ENCODE data around the gene SHC3. TPM values are rescaled to one million over a fixed set of nuclear protein-coding genes. Genes with fewer than 3 reads are reported as not detected.

Gene SHC3
- total and polyA plus RNA-seq, 9 of the 15 experiments (the other 6 are each of a cell fraction or from before 2014, with no cell fraction given) = not detected

DNA sequence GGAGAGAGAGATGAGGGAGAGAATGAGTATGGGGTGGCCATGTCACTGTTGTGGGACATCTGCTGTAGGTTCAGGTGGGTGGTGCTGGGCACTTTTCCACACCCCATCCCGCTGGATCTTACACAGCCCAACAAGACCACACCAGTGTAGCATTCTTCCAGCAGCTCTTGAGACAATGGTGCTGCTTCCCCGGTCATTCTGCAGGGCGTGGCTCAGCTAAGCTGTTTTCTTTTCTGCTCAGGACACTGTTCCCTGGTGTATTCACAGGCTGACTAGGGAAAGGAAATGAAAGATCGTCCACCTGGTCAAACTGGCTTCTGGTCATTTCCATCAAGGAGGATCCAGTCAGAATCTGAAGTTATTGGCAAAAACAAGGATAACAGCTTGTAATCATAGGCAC is 111.8 kb downstream of the SHC3 start (continued):
- TF ChIP-seq PHB2 (IDR thresholded peaks at IDR 0.05; ENCODE audit: low read depth) = no peak
- TF ChIP-seq ZNF133 (CRISPR knock-in tag; IDR thresholded peaks at IDR 0.05) = no peak
- TF ChIP-seq, protein P1, sequence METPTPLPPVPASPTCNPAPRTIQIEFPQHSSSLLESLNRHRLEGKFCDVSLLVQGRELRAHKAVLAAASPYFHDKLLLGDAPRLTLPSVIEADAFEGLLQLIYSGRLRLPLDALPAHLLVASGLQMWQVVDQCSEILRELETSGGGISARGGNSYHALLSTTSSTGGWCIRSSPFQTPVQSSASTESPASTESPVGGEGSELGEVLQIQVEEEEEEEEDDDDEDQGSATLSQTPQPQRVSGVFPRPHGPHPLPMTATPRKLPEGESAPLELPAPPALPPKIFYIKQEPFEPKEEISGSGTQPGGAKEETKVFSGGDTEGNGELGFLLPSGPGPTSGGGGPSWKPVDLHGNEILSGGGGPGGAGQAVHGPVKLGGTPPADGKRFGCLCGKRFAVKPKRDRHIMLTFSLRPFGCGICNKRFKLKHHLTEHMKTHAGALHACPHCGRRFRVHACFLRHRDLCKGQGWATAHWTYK (CRISPR knock-in tag; IDR thresholded peaks at IDR 0.05) = no peak
- TF ChIP-seq MEF2D (tag; conservative IDR thresholded peaks at IDR 0.05; ENCODE audit: low read depth) = no peak
- TF ChIP-seq, protein P2, sequence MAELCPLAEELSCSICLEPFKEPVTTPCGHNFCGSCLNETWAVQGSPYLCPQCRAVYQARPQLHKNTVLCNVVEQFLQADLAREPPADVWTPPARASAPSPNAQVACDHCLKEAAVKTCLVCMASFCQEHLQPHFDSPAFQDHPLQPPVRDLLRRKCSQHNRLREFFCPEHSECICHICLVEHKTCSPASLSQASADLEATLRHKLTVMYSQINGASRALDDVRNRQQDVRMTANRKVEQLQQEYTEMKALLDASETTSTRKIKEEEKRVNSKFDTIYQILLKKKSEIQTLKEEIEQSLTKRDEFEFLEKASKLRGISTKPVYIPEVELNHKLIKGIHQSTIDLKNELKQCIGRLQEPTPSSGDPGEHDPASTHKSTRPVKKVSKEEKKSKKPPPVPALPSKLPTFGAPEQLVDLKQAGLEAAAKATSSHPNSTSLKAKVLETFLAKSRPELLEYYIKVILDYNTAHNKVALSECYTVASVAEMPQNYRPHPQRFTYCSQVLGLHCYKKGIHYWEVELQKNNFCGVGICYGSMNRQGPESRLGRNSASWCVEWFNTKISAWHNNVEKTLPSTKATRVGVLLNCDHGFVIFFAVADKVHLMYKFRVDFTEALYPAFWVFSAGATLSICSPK (IDR thresholded peaks at IDR 0.05; ENCODE audit: borderline replicate concordance) = no peak
- no peak for TF ChIP-seq FIP1L1 (IDR thresholded peaks at IDR 0.05; ENCODE audit: low read depth, low read length, poor library complexity, severe bottlenecking)
- TF ChIP-seq JUNB (CRISPR knock-in tag; conservative IDR thresholded peaks at IDR 0.05) = no peak
- no peak for TF ChIP-seq HNRNPH1 (optimal IDR thresholded peaks at IDR 0.05; ENCODE audit: low read depth, low read length)

DNA sequence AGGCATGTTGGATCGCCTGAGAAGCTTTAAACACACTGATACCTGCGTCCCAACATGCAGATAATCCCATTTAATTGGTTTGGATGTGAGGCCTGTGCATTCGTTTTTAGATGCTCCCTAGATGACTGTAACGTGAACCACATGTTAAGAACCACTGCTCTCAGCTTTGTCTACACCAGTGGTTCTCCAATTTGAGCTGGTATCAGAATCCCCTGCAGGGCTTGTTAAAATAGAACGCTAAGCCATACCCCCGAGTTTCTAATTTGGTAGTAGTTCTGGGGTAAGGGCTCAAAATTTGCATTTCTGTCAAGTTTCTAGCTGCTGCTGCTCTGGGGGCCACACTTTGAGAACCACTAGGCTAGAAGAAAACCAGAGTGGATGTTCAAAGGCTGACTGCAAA is 112.7 kb downstream of the SHC3 start:
- WGBS (ENCODE audit: insufficient coverage, low coverage, missing lambda C conversion rate) = 0% methylated on average over 6 of the region's 6 CpGs
- no peaks in the 10 kb centered on the region for H3K36me3 ChIP-seq (ENCODE audit: control insufficient read depth, insufficient read depth, low read length)
- H3K4me1 ChIP-seq (replicated peaks in 1 of 2; ENCODE audit: control insufficient read depth in 2 of 2, insufficient read depth in 2 of 2, low read length in 2 of 2) = no peaks in the 10 kb centered on the region
- H3K4me3 ChIP-seq = no peak overlapping the region
- no peaks in the 10 kb centered on the region for H3K9me3 ChIP-seq (replicated peaks; ENCODE audit: control insufficient read depth, insufficient read depth, low read depth, low read length)
- ATAC-seq = no peak
- H2AFZ ChIP-seq (ENCODE audit: low read depth, low read length) = no peak overlapping the region
- BruUV-seq (replicated peaks) = no TSS peak
- CTCF ChIA-PET (ENCODE audit: low intra/inter-chr PET ratio) = no interaction called here
- no peak overlapping the region for H3K27ac ChIP-seq (ENCODE audit: extremely low read depth, low read depth, low read length)
- H3K4me2 ChIP-seq (ENCODE audit: insufficient read depth, low read length) = no peak overlapping the region
- no peak overlapping the region for H3K9ac ChIP-seq (ENCODE audit: insufficient read depth in 1 of 2, low read depth in 2 of 2, low read length in 2 of 2)
- no peaks in the 10 kb centered on the region for H3K79me2 ChIP-seq (ENCODE audit: control insufficient read depth, insufficient read depth, low read length)
- in situ Hi-C loops (cut with MboI) = no loop called here
- POLR2A ChIA-PET = no interaction called here
- no peak for DNase-seq (ENCODE audit: extremely low read depth in 1 of 4, low spot score in 3 of 4)
- no peaks in the 10 kb centered on the region for H3K9me1 ChIP-seq (ENCODE audit: control insufficient read depth, insufficient read depth, low read length)
- no peaks in the 10 kb centered on the region for H4K20me1 ChIP-seq (replicated peaks; ENCODE audit: control insufficient read depth, insufficient read depth, low read length)
- H3K27me3 ChIP-seq (ENCODE audit: control insufficient read depth in 2 of 2, insufficient read depth in 2 of 2, low read length in 2 of 2) = peaks cover 0 to 29% of the 10 kb centered on the region in 2 experiments; a peak in 2 of 5 replicates
- FAIRE-seq = no peak
- intact Hi-C loops (cut with micrococcal nuclease) = no loop called here
- TF ChIP-seq, protein P3, sequence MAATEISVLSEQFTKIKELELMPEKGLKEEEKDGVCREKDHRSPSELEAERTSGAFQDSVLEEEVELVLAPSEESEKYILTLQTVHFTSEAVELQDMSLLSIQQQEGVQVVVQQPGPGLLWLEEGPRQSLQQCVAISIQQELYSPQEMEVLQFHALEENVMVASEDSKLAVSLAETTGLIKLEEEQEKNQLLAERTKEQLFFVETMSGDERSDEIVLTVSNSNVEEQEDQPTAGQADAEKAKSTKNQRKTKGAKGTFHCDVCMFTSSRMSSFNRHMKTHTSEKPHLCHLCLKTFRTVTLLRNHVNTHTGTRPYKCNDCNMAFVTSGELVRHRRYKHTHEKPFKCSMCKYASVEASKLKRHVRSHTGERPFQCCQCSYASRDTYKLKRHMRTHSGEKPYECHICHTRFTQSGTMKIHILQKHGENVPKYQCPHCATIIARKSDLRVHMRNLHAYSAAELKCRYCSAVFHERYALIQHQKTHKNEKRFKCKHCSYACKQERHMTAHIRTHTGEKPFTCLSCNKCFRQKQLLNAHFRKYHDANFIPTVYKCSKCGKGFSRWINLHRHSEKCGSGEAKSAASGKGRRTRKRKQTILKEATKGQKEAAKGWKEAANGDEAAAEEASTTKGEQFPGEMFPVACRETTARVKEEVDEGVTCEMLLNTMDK (IDR thresholded peaks at IDR 0.05; ENCODE audit: borderline replicate concordance, insufficient read depth, low read depth, low read length, poor library complexity, severe bottlenecking) = no peak
- no peak for TF ChIP-seq RBM22 (IDR thresholded peaks at IDR 0.05; ENCODE audit: low read depth, low read length, poor library complexity, severe bottlenecking)
- TF ChIP-seq, protein P4, sequence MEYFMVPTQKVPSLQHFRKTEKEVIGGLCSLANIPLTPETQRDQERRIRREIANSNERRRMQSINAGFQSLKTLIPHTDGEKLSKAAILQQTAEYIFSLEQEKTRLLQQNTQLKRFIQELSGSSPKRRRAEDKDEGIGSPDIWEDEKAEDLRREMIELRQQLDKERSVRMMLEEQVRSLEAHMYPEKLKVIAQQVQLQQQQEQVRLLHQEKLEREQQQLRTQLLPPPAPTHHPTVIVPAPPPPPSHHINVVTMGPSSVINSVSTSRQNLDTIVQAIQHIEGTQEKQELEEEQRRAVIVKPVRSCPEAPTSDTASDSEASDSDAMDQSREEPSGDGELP (CRISPR knock-in tag; IDR thresholded peaks at IDR 0.05; ENCODE audit: borderline replicate concordance) = no peak
- TF ChIP-seq, protein P5, sequence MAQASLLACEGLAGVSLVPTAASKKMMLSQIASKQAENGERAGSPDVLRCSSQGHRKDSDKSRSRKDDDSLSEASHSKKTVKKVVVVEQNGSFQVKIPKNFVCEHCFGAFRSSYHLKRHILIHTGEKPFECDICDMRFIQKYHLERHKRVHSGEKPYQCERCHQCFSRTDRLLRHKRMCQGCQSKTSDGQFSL (CRISPR knock-in tag; IDR thresholded peaks at IDR 0.05) = no peak
- TF ChIP-seq, protein P5 (tag; IDR thresholded peaks at IDR 0.05) = no peak
- no peak for TF ChIP-seq ZFP30 (CRISPR knock-in tag; IDR thresholded peaks at IDR 0.05; ENCODE audit: borderline replicate concordance)
- no peak for TF ChIP-seq NR3C1 (CRISPR knock-in tag; IDR thresholded peaks at IDR 0.05)
